Neural progenitor cell (in vitro differentiated cells): ENCODE measurements around the gene BBS7.

Source experiments
- CTCF ChIP-seq: fragments of 200-600 bp; sonication (generic); IDR thresholded peaks from 2 replicates; pipeline ENCODE4 v1.5.1; 2017; ENCODE audit warnings: antibody characterized with exemption, mild to moderate bottlenecking
- EZH2 ChIP-seq: fragments of 200-600 bp; sonication (generic); IDR thresholded peaks from 2 replicates; pipeline ENCODE4 v1.6.1; 2017; ENCODE audit warnings: antibody characterized with exemption, mild to moderate bottlenecking, moderate library complexity

GRCh38 chr4:121879135-121879534 is 8.9 kb upstream of the BBS7 start:
- TF ChIP-seq CTCF (no peak), EZH2 (no peak)
